22Rv1 (cell line): ENCODE results near the gene IRAK4.

Source experiments
- ZFX ChIP-seq: fragments of 450-650 bp; IDR thresholded peaks from 2 replicates; pipeline ENCODE4 v1.6.1; 2017; ENCODE audit warnings: antibody characterized with exemption, borderline replicate concordance
- TF ChIP-seq, protein P1 (sequence below): fragments of 450-650 bp; IDR thresholded peaks from 2 replicates; pipeline ENCODE4 v1.5.1; 2017; ENCODE audit warnings: mild to moderate bottlenecking

DNA sequence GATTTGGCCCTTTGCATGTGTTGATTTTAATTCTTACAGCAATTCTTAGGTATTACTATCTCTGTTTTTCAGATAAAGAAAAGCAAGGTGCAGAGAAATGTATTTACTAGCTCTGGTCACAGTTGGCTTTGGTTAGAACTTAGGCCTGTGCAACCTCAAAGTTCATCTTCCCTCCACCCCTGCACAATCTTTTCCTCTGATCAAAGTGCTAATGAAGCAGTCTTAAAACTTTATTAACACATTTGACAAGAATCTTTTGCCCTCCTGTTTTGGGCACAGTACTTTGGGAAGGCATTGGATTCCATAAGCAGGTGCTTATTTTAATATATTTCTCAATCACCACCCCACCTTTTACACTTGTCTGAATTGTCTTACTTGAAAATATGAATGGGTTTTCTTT is 2.7 kb downstream of the IRAK4 start:
- TF ChIP-seq, protein P1, sequence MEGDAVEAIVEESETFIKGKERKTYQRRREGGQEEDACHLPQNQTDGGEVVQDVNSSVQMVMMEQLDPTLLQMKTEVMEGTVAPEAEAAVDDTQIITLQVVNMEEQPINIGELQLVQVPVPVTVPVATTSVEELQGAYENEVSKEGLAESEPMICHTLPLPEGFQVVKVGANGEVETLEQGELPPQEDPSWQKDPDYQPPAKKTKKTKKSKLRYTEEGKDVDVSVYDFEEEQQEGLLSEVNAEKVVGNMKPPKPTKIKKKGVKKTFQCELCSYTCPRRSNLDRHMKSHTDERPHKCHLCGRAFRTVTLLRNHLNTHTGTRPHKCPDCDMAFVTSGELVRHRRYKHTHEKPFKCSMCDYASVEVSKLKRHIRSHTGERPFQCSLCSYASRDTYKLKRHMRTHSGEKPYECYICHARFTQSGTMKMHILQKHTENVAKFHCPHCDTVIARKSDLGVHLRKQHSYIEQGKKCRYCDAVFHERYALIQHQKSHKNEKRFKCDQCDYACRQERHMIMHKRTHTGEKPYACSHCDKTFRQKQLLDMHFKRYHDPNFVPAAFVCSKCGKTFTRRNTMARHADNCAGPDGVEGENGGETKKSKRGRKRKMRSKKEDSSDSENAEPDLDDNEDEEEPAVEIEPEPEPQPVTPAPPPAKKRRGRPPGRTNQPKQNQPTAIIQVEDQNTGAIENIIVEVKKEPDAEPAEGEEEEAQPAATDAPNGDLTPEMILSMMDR = no peak
- no peak for TF ChIP-seq ZFX
